Measurements from ENCODE around the gene PINK1. TPM values are rescaled to one million over a fixed set of nuclear protein-coding genes. Genes with fewer than 3 reads are reported as not detected.

Gene PINK1
- total RNA-seq (2022; extraction: Qiagen RNA extraction; ENCODE audit: low read depth): 26.2 to 34.1 TPM (median 33.2 TPM) in 5 replicates

GRCh38 chr1:20633190-20634064, at the start of gene PINK1:
PINK1 (plus strand) TSS chr1:20633458; CDS start chr1:20633549, 91 bp downstream.

GRCh38 chr1:20588634-20589225, 44.5 kb upstream of the PINK1 start, which contains the start of gene CDA:
CDA (plus strand) TSS chr1:20589097; CDS start chr1:20589130, 33 bp downstream.

DNA sequence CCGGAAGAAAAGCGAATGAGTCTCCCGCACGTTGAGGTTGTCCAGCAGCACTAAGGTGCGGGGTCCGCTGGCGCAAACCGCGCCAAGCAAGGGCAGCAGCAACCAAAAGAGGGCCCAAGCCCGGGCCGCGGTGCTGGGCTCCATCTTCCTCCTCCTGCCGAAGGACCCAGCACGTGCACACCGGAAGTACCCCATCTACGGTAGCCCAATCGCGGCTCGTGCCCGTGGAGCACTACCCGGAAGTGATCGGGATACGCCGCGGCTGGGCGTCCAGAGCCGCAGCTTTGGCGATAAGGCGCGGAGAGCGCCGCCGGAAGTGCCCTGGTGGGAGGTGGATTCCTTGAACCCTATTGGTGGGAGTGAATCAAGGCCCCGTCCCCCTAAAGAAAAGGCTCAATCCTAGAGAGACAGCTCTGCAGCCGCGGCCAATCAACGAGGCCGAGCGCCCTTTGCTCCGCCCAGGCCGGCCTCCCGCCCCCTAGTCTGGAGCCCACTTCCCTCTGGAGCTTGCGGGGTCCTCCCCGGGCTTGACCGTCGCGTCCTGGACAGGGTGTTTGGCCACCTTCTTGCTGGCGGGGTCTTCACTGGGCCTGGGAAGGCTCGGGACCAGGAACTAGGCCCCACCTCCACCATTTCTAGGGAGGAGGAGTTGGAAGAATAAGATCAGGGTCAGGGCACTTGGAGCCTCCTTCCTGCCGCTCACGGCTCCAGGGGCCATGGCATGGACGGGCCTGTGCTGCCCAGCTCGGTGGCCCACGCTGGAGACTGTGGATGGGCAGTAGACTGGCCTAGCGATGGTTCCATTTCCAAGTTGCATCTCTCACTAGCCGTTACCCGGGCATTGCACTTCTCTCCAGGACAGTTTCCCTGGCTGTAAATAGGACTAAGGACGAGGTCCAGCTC, 28.2 kb downstream of the PINK1 start, which contains the start of gene DDOST:
Gene DDOST, minus strand, starts transcription at position 163 of the 903 bp plus-strand sequence. Its CDS starts 19 bp downstream, at position 144.

Other genes starting within 250 kb of the PINK1 start
- gene CAMK2N1, start 147.2 kb upstream of the PINK1 start, total RNA-seq (2022; extraction: Qiagen RNA extraction; ENCODE audit: low read depth): 42.9 to 58.3 TPM (median 49.0 TPM) in 5 replicates
- gene MUL1, start 125.3 kb upstream of the PINK1 start, total RNA-seq (2022; extraction: Qiagen RNA extraction; ENCODE audit: low read depth): 41.0 to 46.9 TPM (median 42.9 TPM) in 5 replicates
- 2.9 to 4.4 TPM (median 4.0 TPM) in 5 replicates for gene FAM43B, start 80.9 kb upstream of the PINK1 start, total RNA-seq (2022; extraction: Qiagen RNA extraction; ENCODE audit: low read depth)
- gene CDA, start 44.4 kb upstream of the PINK1 start, total RNA-seq (2022; extraction: Qiagen RNA extraction; ENCODE audit: low read depth): 32.0 to 43.5 TPM (median 33.4 TPM) in 5 replicates
- gene DDOST, start 27.9 kb downstream of the PINK1 start, total RNA-seq (2022; extraction: Qiagen RNA extraction; ENCODE audit: low read depth): 176 to 212 TPM (median 209 TPM) in 5 replicates
- gene KIF17, start 84.5 kb downstream of the PINK1 start, total RNA-seq (2022; extraction: Qiagen RNA extraction; ENCODE audit: low read depth): 1.4 to 2.4 TPM (median 1.6 TPM) in 5 replicates
- 11.5 to 17.1 TPM (median 13.3 TPM) in 5 replicates for gene SH2D5, start 99.2 kb downstream of the PINK1 start, total RNA-seq (2022; extraction: Qiagen RNA extraction; ENCODE audit: low read depth)
- 96.5 to 157 TPM (median 122 TPM) in 5 replicates for gene HP1BP3, start 153.8 kb downstream of the PINK1 start, total RNA-seq (2022; extraction: Qiagen RNA extraction; ENCODE audit: low read depth)

Data from A549 treated with GW870086 at 1 μM for 4 hours (cell line).